Mammary epithelial cell (primary cell): Measurements from ENCODE around the gene STXBP4.

Experiments
- EZH2 ChIP-seq: IDR thresholded peaks from 2 replicates; pipeline ENCODE4 v1.6.1; 2012; ENCODE audit warnings: low read length, inconsistent platforms, borderline replicate concordance
- TF ChIP-seq, protein P1 (sequence below), 2 donors: IDR thresholded peaks in 1 of 2; conservative IDR thresholded peaks in 1 of 2; 2 replicates each; pipeline ENCODE4 v1.5.1; 2011 to 2012; ENCODE audit warnings: inconsistent platforms in 2 of 2, low read length in 2 of 2, mild to moderate bottlenecking in 2 of 2, control low read depth in 1 of 2, low read depth in 1 of 2; ENCODE audit not compliant: insufficient read depth in 1 of 2; ENCODE audit errors: extremely low read depth in 1 of 2

DNA sequence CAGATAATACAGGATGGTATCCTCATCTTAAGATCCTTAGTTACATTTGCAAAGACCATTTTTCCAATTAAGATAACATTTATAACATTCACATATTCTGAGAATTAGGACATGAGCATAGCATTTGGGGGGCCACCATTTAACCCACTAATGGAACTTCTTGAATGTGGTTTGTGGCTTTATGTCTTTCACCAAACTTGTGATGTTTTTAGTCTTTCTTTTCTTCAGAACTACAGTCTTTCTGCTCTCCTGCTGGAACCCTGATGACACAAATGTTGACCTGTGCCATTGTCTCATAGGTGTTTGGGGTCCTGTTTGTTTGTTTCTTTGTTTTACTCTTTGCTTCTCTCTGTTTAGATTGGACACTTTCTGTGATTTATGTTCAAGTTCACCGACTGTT, 23.3 kb upstream of the STXBP4 start:
- TF ChIP-seq, protein P1, sequence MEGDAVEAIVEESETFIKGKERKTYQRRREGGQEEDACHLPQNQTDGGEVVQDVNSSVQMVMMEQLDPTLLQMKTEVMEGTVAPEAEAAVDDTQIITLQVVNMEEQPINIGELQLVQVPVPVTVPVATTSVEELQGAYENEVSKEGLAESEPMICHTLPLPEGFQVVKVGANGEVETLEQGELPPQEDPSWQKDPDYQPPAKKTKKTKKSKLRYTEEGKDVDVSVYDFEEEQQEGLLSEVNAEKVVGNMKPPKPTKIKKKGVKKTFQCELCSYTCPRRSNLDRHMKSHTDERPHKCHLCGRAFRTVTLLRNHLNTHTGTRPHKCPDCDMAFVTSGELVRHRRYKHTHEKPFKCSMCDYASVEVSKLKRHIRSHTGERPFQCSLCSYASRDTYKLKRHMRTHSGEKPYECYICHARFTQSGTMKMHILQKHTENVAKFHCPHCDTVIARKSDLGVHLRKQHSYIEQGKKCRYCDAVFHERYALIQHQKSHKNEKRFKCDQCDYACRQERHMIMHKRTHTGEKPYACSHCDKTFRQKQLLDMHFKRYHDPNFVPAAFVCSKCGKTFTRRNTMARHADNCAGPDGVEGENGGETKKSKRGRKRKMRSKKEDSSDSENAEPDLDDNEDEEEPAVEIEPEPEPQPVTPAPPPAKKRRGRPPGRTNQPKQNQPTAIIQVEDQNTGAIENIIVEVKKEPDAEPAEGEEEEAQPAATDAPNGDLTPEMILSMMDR (conservative IDR thresholded peaks at IDR 0.05 in 1 of 2, IDR thresholded peaks at IDR 0.05 in 1 of 2; ENCODE audit: extremely low read depth in 1 of 2, insufficient read depth in 1 of 2, low read depth in 1 of 2, low read length in 2 of 2): no peak
- TF ChIP-seq EZH2: no peak
